Stomach (tissue), 9 donors: Measurements from ENCODE around the gene ZNRF3. TPM values are rescaled to one million over a fixed set of nuclear protein-coding genes. Genes with fewer than 3 reads are reported as not detected.
A peak's percentile ranks its signal among the peaks of the same experiment; 100 is the strongest.

Experiments
- DNase-seq, 2 donors: peaks; one replicate each; pipeline versions ENCODE4 v3.0.0 to v3.0.0-alpha.2; 2013 to 2019
- H3K27ac ChIP-seq, 5 donors: fragments of 200-600 bp in 4 of 5; sonication (generic) in 4 of 5; one replicate each; pipeline ENCODE4 v1.5.1; 2013 to 2019; ENCODE audit warnings: mild to moderate bottlenecking in 1 of 5, moderate library complexity in 1 of 5
- H3K27me3 ChIP-seq, 3 donors: fragments of 200-600 bp; sonication (generic); one replicate each; pipeline ENCODE4 v1.5.1; 2017 to 2019; ENCODE audit warnings: mixed run types in 1 of 3
- H3K36me3 ChIP-seq, 4 donors: fragments of 200-600 bp; sonication (generic); 1 replicate in 3 of 4; 2 replicates in 1 of 4; pipeline ENCODE4 v1.5.1; 2016 to 2019
- H3K4me1 ChIP-seq, 4 donors: fragments of 200-600 bp; sonication (generic); one replicate each; pipeline ENCODE4 v1.5.1; 2016 to 2019
- H3K4me3 ChIP-seq, 4 donors: fragments of 200-600 bp; sonication (generic) in 3 of 4; one replicate each; pipeline ENCODE4 v1.5.1; 2016 to 2019; ENCODE audit warnings: mild to moderate bottlenecking in 1 of 4
- H3K9me3 ChIP-seq, 4 donors: fragments of 200-600 bp; sonication (generic); one replicate each; pipeline ENCODE4 v1.5.1; 2016 to 2019
- CTCF ChIP-seq, 7 experiments: fragments of 450-650 bp in 4 of 7; fragments of 200-600 bp in 3 of 7; sonication (generic) in 3 of 7; IDR thresholded peaks; one replicate each; pipeline ENCODE4 v1.5.1; 2016 to 2019; ENCODE audit warnings: antibody characterized with exemption in 7 of 7, control low read depth in 2 of 7, mild to moderate bottlenecking in 1 of 7
- EP300 ChIP-seq: sonication (generic); formaldehyde crosslinking; IDR thresholded peaks from one replicate; pipeline ENCODE4 v1.6.1; 2017; ENCODE audit warnings: antibody characterized with exemption
- POLR2A ChIP-seq, 4 donors: fragments of 450-650 bp; IDR thresholded peaks; one replicate each; pipeline ENCODE4 v1.6.1; 2016; ENCODE audit warnings: antibody characterized with exemption in 4 of 4, control low read depth in 2 of 4, mild to moderate bottlenecking in 1 of 4, moderate library complexity in 1 of 4
- POLR2AphosphoS5 ChIP-seq, 3 donors: sonication (generic); formaldehyde crosslinking; IDR thresholded peaks; one replicate each; pipeline ENCODE4 v1.6.1; 2016; ENCODE audit warnings: antibody characterized with exemption in 3 of 3
- WGBS, 5 donors: extraction: QIAGEN DNeasy Blood & Tissue Kit in 3 of 5; methylation state at CpG; one replicate each; pipeline versions ENCODE4 v1.1.5 to v1.1.7; 2013 to 2018; 5-methylcytosine and 5-hydroxymethylcytosine counted together
- intact Hi-C: fragments of 100-400 bp; cut with DNase I; formaldehyde crosslinking; loops from one replicate; pipeline ENCODE4 v1.15.1; 2023; ENCODE audit warnings: low total_unique reads
- polyA plus RNA-seq, 3 donors: library from polyadenylated mRNA; stranded (reverse); fragments of 200-250 nt; gene quantifications; one replicate each; pipeline ENCODE4 v1.2.3, GENCODE V29; 2013
- total RNA-seq, 5 donors: library from RNA; depleted of rRNA; stranded (reverse); fragments of >200 nt; gene quantifications; one replicate each; pipeline versions ENCODE4 v1.1.0 to v1.2.3, GENCODE V29; 2014 to 2016
- donor health status: healthy with polysubstance abuse.
- donor health status: Bipolar disorder and iron deficiency.
- donor health status: healthy.

The ZNRF3 gene
- total and polyA plus RNA-seq, 8 donors, result 1.4 to 52.7 (median 3.6) TPM

- Histone ChIP-seq H3K4me3 (no peak overlapping the region), H3K27ac (peak overlapping the region in 1 of 5 donors; percentile 3), H3K27me3 (no peaks in the 10 kb centered on the region), H3K36me3 (no peaks in the 10 kb centered on the region), H3K9me3 (no peaks in the 10 kb centered on the region), H3K4me1 (peaks cover 6 to 69% (median 28%) of the 10 kb centered on the region in 4 donors)
- TF ChIP-seq POLR2A (IDR thresholded peaks at IDR 0.05), result no peak
- no peak for TF ChIP-seq POLR2AphosphoS5 (IDR thresholded peaks at IDR 0.05)
- no peak for DNase-seq
- WGBS, 5 donors, result 60 to 75% (median 63%) methylated on average over 5 of the region's 5 CpGs
- intact Hi-C loops, result no loop called here
These were observed 57.1 kb downstream of the ZNRF3 start for GRCh38 chr22:28940441-28940840.

- intact Hi-C loops, result no loop called here
- no peak for DNase-seq
- no peak for TF ChIP-seq CTCF (IDR thresholded peaks at IDR 0.05)
- no peak for TF ChIP-seq POLR2A (IDR thresholded peaks at IDR 0.05)
- no peak for TF ChIP-seq POLR2AphosphoS5 (IDR thresholded peaks at IDR 0.05)
- TF ChIP-seq EP300, result no peak
- Histone ChIP-seq H3K27me3 (no peaks in the 10 kb centered on the region), H3K4me1 (peaks cover 0 to 57% (median 27%) of the 10 kb centered on the region in 4 donors), H3K36me3 (no peaks in the 10 kb centered on the region), H3K27ac (no peak overlapping the region), H3K9me3 (peaks cover 0 to 10% (median 7%) of the 10 kb centered on the region in 4 donors), H3K4me3 (no peak overlapping the region)
- WGBS, 5 donors, result 81 to 87% (median 85%) methylated on average over 5 of the region's 5 CpGs
These were observed 59.0 kb downstream of the ZNRF3 start for GRCh38 chr22:28942333-28942732.

GRCh38 chr22:28942801-28943500 is 59.6 kb downstream of the ZNRF3 start:
- no peaks in the 10 kb centered on the region for H3K27me3 ChIP-seq
- no peak for TF ChIP-seq EP300
- TF ChIP-seq POLR2AphosphoS5 (IDR thresholded peaks at IDR 0.05), result no peak
- no peak for TF ChIP-seq CTCF (IDR thresholded peaks at IDR 0.05)
- TF ChIP-seq POLR2A (IDR thresholded peaks at IDR 0.05), result no peak
- DNase-seq, result no peak
- WGBS, 5 donors, result 52 to 63% (median 58%) methylated on average over 7 of the region's 7 CpGs
- H3K9me3 ChIP-seq, result peaks cover 0 to 12% (median 8%) of the 10 kb centered on the region in 4 donors
- intact Hi-C loops, result no loop called here
- H3K27ac ChIP-seq, result no peak overlapping the region
- no peaks in the 10 kb centered on the region for H3K36me3 ChIP-seq
- H3K4me1 ChIP-seq, result peaks cover 0 to 51% (median 24%) of the 10 kb centered on the region in 4 donors
- H3K4me3 ChIP-seq, result no peak overlapping the region

- Histone ChIP-seq H3K36me3 (no peaks in the 10 kb centered on the region), H3K9me3 (peaks cover 0 to 12% (median 8%) of the 10 kb centered on the region in 4 donors), H3K27ac (no peak overlapping the region), H3K27me3 (no peaks in the 10 kb centered on the region), H3K4me1 (peaks cover 0 to 45% (median 22%) of the 10 kb centered on the region in 4 donors), H3K4me3 (no peak overlapping the region)
- WGBS, 5 donors, result 60 to 82% (median 75%) methylated on average over 2 of the region's 2 CpGs
- peak in 1 of 2 donors; percentile 41 for DNase-seq
- TF ChIP-seq EP300 (no peak), CTCF (IDR thresholded peaks at IDR 0.05) (no peak), POLR2A (IDR thresholded peaks at IDR 0.05) (no peak), POLR2AphosphoS5 (IDR thresholded peaks at IDR 0.05) (no peak)
- intact Hi-C loops, result no loop called here
These were observed 60.1 kb downstream of the ZNRF3 start for GRCh38 chr22:28943501-28943879.

GRCh38 chr22:28947125-28947524 is 63.8 kb downstream of the ZNRF3 start:
- intact Hi-C loops, result no loop called here
- DNase-seq, result no peak
- Histone ChIP-seq H3K4me1 (peaks cover 11 to 49% (median 26%) of the 10 kb centered on the region in 4 donors), H3K36me3 (no peaks in the 10 kb centered on the region), H3K4me3 (no peak overlapping the region), H3K27me3 (no peaks in the 10 kb centered on the region), H3K9me3 (peaks cover 0 to 12% (median 8%) of the 10 kb centered on the region in 4 donors), H3K27ac (no peak overlapping the region)
- TF ChIP-seq POLR2A (IDR thresholded peaks at IDR 0.05) (no peak), POLR2AphosphoS5 (IDR thresholded peaks at IDR 0.05) (no peak)
- WGBS, 5 donors, result 93 to 100% (median 96%) methylated on average over 1 of the region's 1 CpG
